ENCODE measurements around the gene ZWILCH. TPM values are rescaled to one million over a fixed set of nuclear protein-coding genes. Genes with fewer than 3 reads are reported as not detected.

The ZWILCH gene
- total and polyA plus RNA-seq, 9 of the 15 experiments (the other 6 are each of a cell fraction or from before 2014, with no cell fraction given): 32.8 to 94.2 (median 52.1) TPM

- no peak for TF ChIP-seq NR2C1 (IDR thresholded peaks at IDR 0.05)
- TF ChIP-seq NR2C1 (tag; IDR thresholded peaks at IDR 0.05): peak; percentile 30; the same call in 1 of the 2 replicates
- TF ChIP-seq SMARCA5 (IDR thresholded peaks at IDR 0.05): no peak; the same call in 1 of the 2 replicates
- no peak for TF ChIP-seq SFPQ (IDR thresholded peaks at IDR 0.05; ENCODE audit: low read depth, low read length)
- peak; percentile 67 for TF ChIP-seq U2AF1 (optimal IDR thresholded peaks at IDR 0.05; ENCODE audit: low read depth, low read length)
- peak; percentile 98 for TF ChIP-seq SAP30 (IDR thresholded peaks at IDR 0.05; ENCODE audit: borderline replicate concordance, insufficient read depth, low read depth, low read length, poor library complexity, severe bottlenecking)
- TF ChIP-seq CHD1 (IDR thresholded peaks at IDR 0.05; ENCODE audit: low read length): peak; percentile 71
- TF ChIP-seq ETV6 (IDR thresholded peaks at IDR 0.05; ENCODE audit: borderline replicate concordance in 1 of 2, low read depth in 2 of 2, low read length in 1 of 2): peak in 1 of 2 experiments; percentile 69; a peak in 1 of 4 replicates
- TF ChIP-seq ETV6 (CRISPR knock-in tag; IDR thresholded peaks at IDR 0.05; ENCODE audit: borderline replicate concordance): peak; percentile 48; the same call in 1 of the 2 replicates
- TF ChIP-seq KDM2B (CRISPR knock-in tag; IDR thresholded peaks at IDR 0.05): 0 out of 2 replicates have a peak, but pooled peaks have one; percentile 41
- TF ChIP-seq ZNF253 (CRISPR knock-in tag; conservative IDR thresholded peaks at IDR 0.05): peak; percentile 82
- peak; percentile 88 for TF ChIP-seq ATF1 (CRISPR knock-in tag; IDR thresholded peaks at IDR 0.05)
- peak; percentile 99 for TF ChIP-seq ATF1 (tag; IDR thresholded peaks at IDR 0.05)
- peak; percentile 99 for TF ChIP-seq POLR2AphosphoS2 (IDR thresholded peaks at IDR 0.05; ENCODE audit: low read length)
- TF ChIP-seq ZNF436 (CRISPR knock-in tag; IDR thresholded peaks at IDR 0.05): no peak; the same call in 1 of the 2 replicates
- no peak for TF ChIP-seq NR4A1 (CRISPR knock-in tag; IDR thresholded peaks at IDR 0.05)
- TF ChIP-seq NR4A1 (tag; IDR thresholded peaks at IDR 0.05): peak; percentile 68
- TF ChIP-seq SMARCB1 (IDR thresholded peaks at IDR 0.05; ENCODE audit: insufficient read length, low read depth): no peak
- TF ChIP-seq PRPF4 (IDR thresholded peaks at IDR 0.05; ENCODE audit: insufficient read depth, low read depth, low read length, poor library complexity, severe bottlenecking): peak; percentile 38
- peak; percentile 73 for TF ChIP-seq DACH1 (IDR thresholded peaks at IDR 0.05; ENCODE audit: partially characterized antibody)
- TF ChIP-seq MAFG (tag; conservative IDR thresholded peaks at IDR 0.05): no peak
- TF ChIP-seq HDAC2 (IDR thresholded peaks at IDR 0.05): peak; percentile 73; the same call in 1 of the 2 replicates
- TF ChIP-seq PML (IDR thresholded peaks at IDR 0.05; ENCODE audit: low read length): peak; percentile 67
- TF ChIP-seq, protein P1, sequence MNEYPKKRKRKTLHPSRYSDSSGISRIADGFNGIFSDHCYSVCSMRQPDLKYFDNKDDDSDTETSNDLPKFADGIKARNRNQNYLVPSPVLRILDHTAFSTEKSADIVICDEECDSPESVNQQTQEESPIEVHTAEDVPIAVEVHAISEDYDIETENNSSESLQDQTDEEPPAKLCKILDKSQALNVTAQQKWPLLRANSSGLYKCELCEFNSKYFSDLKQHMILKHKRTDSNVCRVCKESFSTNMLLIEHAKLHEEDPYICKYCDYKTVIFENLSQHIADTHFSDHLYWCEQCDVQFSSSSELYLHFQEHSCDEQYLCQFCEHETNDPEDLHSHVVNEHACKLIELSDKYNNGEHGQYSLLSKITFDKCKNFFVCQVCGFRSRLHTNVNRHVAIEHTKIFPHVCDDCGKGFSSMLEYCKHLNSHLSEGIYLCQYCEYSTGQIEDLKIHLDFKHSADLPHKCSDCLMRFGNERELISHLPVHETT (CRISPR knock-in tag; conservative IDR thresholded peaks at IDR 0.05 in 1 of 2, IDR thresholded peaks at IDR 0.05 in 1 of 2): peak in 1 of 2 experiments; percentile 90; a peak in 2 of 4 replicates
- TF ChIP-seq SIN3A (IDR thresholded peaks at IDR 0.05; ENCODE audit: borderline replicate concordance in 2 of 2, control insufficient read depth in 1 of 2, low read depth in 2 of 2, low read length in 2 of 2): peak; percentile 93 to 94; a peak in 3 of 4 replicates
These were observed 7.3 kb upstream of the ZWILCH start, which contains the start of gene SNAPC5 (continued) for GRCh38 chr15:66497502-66498455.
